ENCODE data around the gene PSMB5.

Gene PSMB5

GRCh38 chr14:22977684-22978486, 56.8 kb downstream of the PSMB5 start (continued):
- TF ChIP-seq ZNF777 (tag by site-specific recombination; IDR thresholded peaks at IDR 0.05; ENCODE audit: borderline replicate concordance) (no peak), ZNF48 (tag by site-specific recombination; IDR thresholded peaks at IDR 0.05) (no peak), EGR2 (tag by site-specific recombination; IDR thresholded peaks at IDR 0.05; ENCODE audit: low read depth) (no peak), ZNF350 (tag by site-specific recombination; IDR thresholded peaks at IDR 0.05) (no peak), ZNF155 (tag by site-specific recombination; IDR thresholded peaks at IDR 0.05) (no peak), ZNF707 (tag by site-specific recombination; IDR thresholded peaks at IDR 0.05) (no peak), HIC1 (tag by site-specific recombination; IDR thresholded peaks at IDR 0.05) (no peak), ZNF654 (tag by site-specific recombination; IDR thresholded peaks at IDR 0.05; ENCODE audit: low read depth) (no peak), ZNF416 (tag by site-specific recombination; IDR thresholded peaks at IDR 0.05) (no peak), ZNF302 (tag by site-specific recombination; IDR thresholded peaks at IDR 0.05; ENCODE audit: low read depth) (no peak), ZNF37A (tag by site-specific recombination; IDR thresholded peaks at IDR 0.05) (no peak), GLIS2 (tag by site-specific recombination; IDR thresholded peaks at IDR 0.05) (peak; percentile 71), ZNF341 (tag by site-specific recombination; IDR thresholded peaks at IDR 0.05; ENCODE audit: low read depth) (no peak), WT1 (tag by site-specific recombination; IDR thresholded peaks at IDR 0.05) (peak; percentile 67), ZNF555 (tag by site-specific recombination; conservative IDR thresholded peaks at IDR 0.05) (no peak), OSR2 (tag by site-specific recombination; IDR thresholded peaks at IDR 0.05) (peak; percentile 61; the same call in 1 of the 2 replicates), ZNF146 (tag by site-specific recombination; IDR thresholded peaks at IDR 0.05) (no peak), ZNF214 (tag by site-specific recombination; IDR thresholded peaks at IDR 0.05; ENCODE audit: borderline replicate concordance) (no peak), ZNF501 (tag by site-specific recombination; IDR thresholded peaks at IDR 0.05) (no peak), TCF7L2 (IDR thresholded peaks at IDR 0.05; ENCODE audit: borderline replicate concordance, low read depth, low read length) (no peak), ZSCAN16 (tag by site-specific recombination; IDR thresholded peaks at IDR 0.05) (no peak), BCL11A (tag by site-specific recombination; IDR thresholded peaks at IDR 0.05; ENCODE audit: low read depth) (no peak), ZNF560 (tag by site-specific recombination; IDR thresholded peaks at IDR 0.05; ENCODE audit: borderline replicate concordance) (no peak), ZNF157 (tag by site-specific recombination; IDR thresholded peaks at IDR 0.05) (no peak), PRDM4 (tag by site-specific recombination; IDR thresholded peaks at IDR 0.05) (no peak), ZNF404 (tag by site-specific recombination; IDR thresholded peaks at IDR 0.05) (no peak), ZFP3 (tag by site-specific recombination; IDR thresholded peaks at IDR 0.05; ENCODE audit: low read depth) (no peak), ZBTB8A (tag by site-specific recombination; IDR thresholded peaks at IDR 0.05) (no peak), SP7 (tag by site-specific recombination; IDR thresholded peaks at IDR 0.05) (peak; percentile 66), ZNF677 (tag by site-specific recombination; IDR thresholded peaks at IDR 0.05) (no peak), ZNF239 (tag by site-specific recombination; IDR thresholded peaks at IDR 0.05) (no peak), ZNF548 (tag by site-specific recombination; IDR thresholded peaks at IDR 0.05) (no peak)
- TF ChIP-seq, protein P1, sequence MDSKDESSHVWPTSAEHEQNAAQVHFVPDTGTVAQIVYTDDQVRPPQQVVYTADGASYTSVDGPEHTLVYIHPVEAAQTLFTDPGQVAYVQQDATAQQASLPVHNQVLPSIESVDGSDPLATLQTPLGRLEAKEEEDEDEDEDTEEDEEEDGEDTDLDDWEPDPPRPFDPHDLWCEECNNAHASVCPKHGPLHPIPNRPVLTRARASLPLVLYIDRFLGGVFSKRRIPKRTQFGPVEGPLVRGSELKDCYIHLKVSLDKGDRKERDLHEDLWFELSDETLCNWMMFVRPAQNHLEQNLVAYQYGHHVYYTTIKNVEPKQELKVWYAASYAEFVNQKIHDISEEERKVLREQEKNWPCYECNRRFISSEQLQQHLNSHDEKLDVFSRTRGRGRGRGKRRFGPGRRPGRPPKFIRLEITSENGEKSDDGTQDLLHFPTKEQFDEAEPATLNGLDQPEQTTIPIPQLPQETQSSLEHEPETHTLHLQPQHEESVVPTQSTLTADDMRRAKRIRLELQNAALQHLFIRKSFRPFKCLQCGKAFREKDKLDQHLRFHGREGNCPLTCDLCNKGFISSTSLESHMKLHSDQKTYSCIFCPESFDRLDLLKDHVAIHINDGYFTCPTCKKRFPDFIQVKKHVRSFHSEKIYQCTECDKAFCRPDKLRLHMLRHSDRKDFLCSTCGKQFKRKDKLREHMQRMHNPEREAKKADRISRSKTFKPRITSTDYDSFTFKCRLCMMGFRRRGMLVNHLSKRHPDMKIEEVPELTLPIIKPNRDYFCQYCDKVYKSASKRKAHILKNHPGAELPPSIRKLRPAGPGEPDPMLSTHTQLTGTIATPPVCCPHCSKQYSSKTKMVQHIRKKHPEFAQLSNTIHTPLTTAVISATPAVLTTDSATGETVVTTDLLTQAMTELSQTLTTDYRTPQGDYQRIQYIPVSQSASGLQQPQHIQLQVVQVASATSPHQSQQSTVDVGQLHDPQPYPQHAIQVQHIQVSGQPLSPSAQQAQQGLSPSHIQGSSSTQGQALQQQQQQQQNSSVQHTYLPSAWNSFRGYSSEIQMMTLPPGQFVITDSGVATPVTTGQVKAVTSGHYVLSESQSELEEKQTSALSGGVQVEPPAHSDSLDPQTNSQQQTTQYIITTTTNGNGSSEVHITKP (tag by site-specific recombination; IDR thresholded peaks at IDR 0.05): peak; percentile 88

All from HEK293 (cell line).